ENCODE data around the gene TUBGCP5. TPM values are rescaled to one million over a fixed set of nuclear protein-coding genes. Genes with fewer than 3 reads are reported as not detected.
"Not testable (repeated sequence)": the region's sequence is repeated elsewhere in the genome, so short reads cannot be mapped to it uniquely, and the experiment has no call there.

TUBGCP5 gene
- total RNA-seq, 1 donor from 2014 or later, result 26.2 TPM

- intact Hi-C loops (cut with micrococcal nuclease), result no loop called here
- POLR2A ChIA-PET, result no interaction called here
Measured at GRCh38 chr15:23052522-23052921, 13.2 kb upstream of the TUBGCP5 start.

DNA sequence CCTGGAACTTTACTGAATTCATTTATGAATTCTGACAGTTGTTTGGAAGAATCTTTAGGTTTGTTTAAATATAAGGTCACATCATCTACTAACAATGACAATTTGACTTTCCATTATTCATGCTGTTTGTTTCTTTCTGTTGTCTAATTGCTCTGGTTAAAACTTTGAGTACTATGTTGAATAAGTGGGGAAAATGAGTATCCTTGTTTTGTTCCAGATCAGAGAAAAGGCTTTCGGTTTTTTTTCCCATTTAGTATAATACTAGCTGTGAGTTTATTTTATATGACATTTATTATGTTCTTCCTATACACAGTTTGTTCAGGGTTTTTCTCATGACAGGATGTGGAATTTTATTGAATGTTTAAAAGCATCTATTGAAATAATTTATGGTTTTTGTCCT lies 11.3 kb upstream of the TUBGCP5 start:
- Mint-ChIP-seq H3K4me1 (no peaks in the 10 kb centered on the region), H3K4me3 (no peak overlapping the region), H3K9me3 (no peaks in the 10 kb centered on the region), H3K27me3 (peaks cover 5% of the 10 kb centered on the region), H3K27ac (no peak overlapping the region), H3K36me3 (ENCODE audit: low read depth) (no peaks in the 10 kb centered on the region)
- intact Hi-C loops (cut with micrococcal nuclease), result no loop called here
- ChIA-PET CTCF (no interaction called here), POLR2A (no interaction called here)
- TF ChIP-seq CTCF (IDR thresholded peaks at IDR 0.05), result no peak
- ATAC-seq (ENCODE audit: low read depth), result no peak
- no peak for DNase-seq

More at GRCh38 chr15:23052522-23052921, 13.2 kb upstream of the TUBGCP5 start:
- Mint-ChIP-seq H3K9me3 (no peaks in the 10 kb centered on the region), H3K36me3 (ENCODE audit: low read depth) (no peaks in the 10 kb centered on the region), H3K4me3 (no peak overlapping the region), H3K4me1 (no peaks in the 10 kb centered on the region), H3K27ac (no peak overlapping the region), H3K27me3 (peaks cover 8% of the 10 kb centered on the region)
- DNase-seq, result no peak
- TF ChIP-seq CTCF (IDR thresholded peaks at IDR 0.05), result no peak
- no peak for ATAC-seq (ENCODE audit: low read depth)
- CTCF ChIA-PET, result no interaction called here

DNA sequence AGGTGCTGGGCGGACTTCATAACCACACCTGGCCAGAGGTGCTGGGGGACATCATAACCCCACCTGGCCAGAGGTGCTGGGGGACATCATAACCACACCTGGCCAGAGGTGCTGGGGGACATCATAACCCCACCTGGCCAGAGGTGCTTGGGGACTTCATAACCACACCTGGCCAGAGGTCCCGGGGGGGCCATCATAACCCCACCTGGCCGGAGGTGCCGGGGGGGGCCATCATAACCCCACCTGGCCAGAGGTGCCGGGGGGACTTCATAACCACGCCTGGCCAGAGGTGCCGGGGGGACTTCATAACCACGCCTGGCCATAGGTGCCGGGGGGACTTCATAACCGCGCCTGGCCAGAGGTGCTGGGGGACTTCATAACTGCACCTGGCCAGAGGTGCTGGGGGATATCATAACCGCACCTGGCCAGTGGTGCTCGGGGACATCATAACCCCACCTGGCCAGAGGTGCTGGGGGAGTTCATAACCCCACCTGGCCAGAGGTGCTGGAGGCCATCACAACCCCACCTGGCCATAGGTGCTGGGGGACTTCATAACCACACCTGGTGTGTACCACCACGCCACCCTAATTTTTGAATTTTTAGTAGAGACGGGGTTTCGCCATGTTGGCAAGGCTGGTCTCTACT lies 10.7 kb upstream of the TUBGCP5 start:
- ATAC-seq (ENCODE audit: low read depth) (no peak), DNase-seq (no peak)
- Mint-ChIP-seq H3K4me1 (no peaks in the 10 kb centered on the region), H3K9me3 (no peaks in the 10 kb centered on the region), H3K27me3 (no peaks in the 10 kb centered on the region), H3K36me3 (ENCODE audit: low read depth) (no peaks in the 10 kb centered on the region), H3K4me3 (no peak overlapping the region), H3K27ac (no peak overlapping the region)
- intact Hi-C loops (cut with micrococcal nuclease), result no loop called here
- ChIA-PET CTCF (no interaction called here), POLR2A (no interaction called here)
- no peak for TF ChIP-seq CTCF (IDR thresholded peaks at IDR 0.05)

- H3K27ac Mint-ChIP-seq; H3K4me1 Mint-ChIP-seq; CTCF ChIA-PET; intact Hi-C loops (cut with micrococcal nuclease); H3K4me3 Mint-ChIP-seq; POLR2A ChIA-PET; H3K36me3 Mint-ChIP-seq (ENCODE audit: low read depth); H3K9me3 Mint-ChIP-seq; ATAC-seq (ENCODE audit: low read depth); DNase-seq; H3K27me3 Mint-ChIP-seq: not testable (repeated sequence)
Measured at GRCh38 chr15:23048572-23049282, 9.4 kb upstream of the TUBGCP5 start.

GRCh38 chr15:23043987-23044386 lies 4.6 kb upstream of the TUBGCP5 start:
- H3K27me3 Mint-ChIP-seq; H3K27ac Mint-ChIP-seq; ATAC-seq (ENCODE audit: low read depth); H3K36me3 Mint-ChIP-seq (ENCODE audit: low read depth); intact Hi-C loops (cut with micrococcal nuclease); POLR2A ChIA-PET; H3K9me3 Mint-ChIP-seq; H3K4me3 Mint-ChIP-seq; DNase-seq; H3K4me1 Mint-ChIP-seq; CTCF ChIA-PET: not testable (repeated sequence)

DNA sequence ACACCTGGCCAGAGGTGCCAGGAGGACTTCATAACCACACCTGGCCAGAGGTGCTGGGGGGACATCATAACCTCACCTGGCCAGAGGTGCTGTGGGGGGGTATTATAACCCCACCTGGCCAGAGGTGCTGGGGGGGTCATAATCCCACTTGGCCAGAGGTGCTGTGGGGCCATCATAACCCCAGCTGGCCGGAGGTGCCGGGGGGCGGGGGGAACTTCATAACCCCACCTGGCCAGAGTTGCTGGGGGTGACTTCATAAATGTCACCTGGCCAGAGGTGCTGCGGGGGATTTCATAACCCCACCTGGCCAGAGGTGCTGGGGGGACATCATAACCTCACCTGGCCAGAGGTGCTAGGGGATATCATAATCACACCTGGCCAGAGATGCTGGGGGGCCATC lies 4.2 kb upstream of the TUBGCP5 start:
- H3K4me1 Mint-ChIP-seq; H3K4me3 Mint-ChIP-seq; H3K9me3 Mint-ChIP-seq; H3K27me3 Mint-ChIP-seq; POLR2A ChIA-PET; intact Hi-C loops (cut with micrococcal nuclease); H3K36me3 Mint-ChIP-seq (ENCODE audit: low read depth); DNase-seq; ATAC-seq (ENCODE audit: low read depth); CTCF ChIA-PET; H3K27ac Mint-ChIP-seq: not testable (repeated sequence)

GRCh38 chr15:23041736-23042135 lies 2.4 kb upstream of the TUBGCP5 start:
- H3K9me3 Mint-ChIP-seq; intact Hi-C loops (cut with micrococcal nuclease); POLR2A ChIA-PET; DNase-seq; H3K27me3 Mint-ChIP-seq; ATAC-seq (ENCODE audit: low read depth); H3K36me3 Mint-ChIP-seq (ENCODE audit: low read depth); CTCF ChIA-PET; H3K4me3 Mint-ChIP-seq; H3K4me1 Mint-ChIP-seq; H3K27ac Mint-ChIP-seq: not testable (repeated sequence)

Data from activated B cell treated with CpG ODN at 0.5 μM for 24 hours (primary cell).